ENCODE results near the gene ADGRG7. TPM values are rescaled to one million over a fixed set of nuclear protein-coding genes. Genes with fewer than 3 reads are reported as not detected.

The ADGRG7 gene
- total and polyA plus RNA-seq, 4 donors, result not detected

- Histone ChIP-seq H3K36me3 (ENCODE audit: control insufficient read depth in 4 of 4, insufficient read depth in 4 of 4, low read length in 4 of 4) (peaks cover 4 to 7% (median 6%) of the 10 kb centered on the region in 4 donors), H3K4me3 (peak overlapping the region; percentile 91), H3K4me1 (ENCODE audit: control insufficient read depth in 5 of 5, insufficient read depth in 5 of 5, low read length in 5 of 5) (peaks cover 0 to 21% (median 1%) of the 10 kb centered on the region in 5 donors), H3K9ac (ENCODE audit: insufficient read depth in 1 of 2, low read length in 2 of 2) (peak overlapping the region; percentile 66 to 96), H3K9me3 (ENCODE audit: control insufficient read depth in 4 of 4, insufficient read depth in 3 of 4, low read length in 3 of 4) (no peaks in the 10 kb centered on the region), H3K27ac (ENCODE audit: low read depth in 1 of 2, low read length in 1 of 2) (peak overlapping the region; percentile 94 to 97), H3K27me3 (ENCODE audit: control insufficient read depth in 3 of 3, insufficient read depth in 3 of 3, low read length in 2 of 3) (peaks cover 0 to 12% (median 5%) of the 10 kb centered on the region in 3 donors)
- peak; percentile 74 to 85 (median 78) for DNase-seq
- WGBS, 2 donors, result 0 to 1% methylated on average over 14 to 19 of the region's 23 CpGs
- TF ChIP-seq CTCF (IDR thresholded peaks at IDR 0.05; ENCODE audit: control extremely low read depth, extremely low read depth), result no peak
- ATAC-seq (ENCODE audit: insufficient read depth, low FRiP score), result peak; percentile 19
Observed at GRCh38 chr3:100709842-100710260, 100.5 kb downstream of the ADGRG7 start.

GRCh38 chr3:100710261-100710968, 101.0 kb downstream of the ADGRG7 start:
- peak; percentile 33 to 47 (median 41) for DNase-seq
- peak overlapping the region; percentile 85 for H3K4me3 ChIP-seq
- peaks cover 0 to 21% (median 1%) of the 10 kb centered on the region in 5 donors for H3K4me1 ChIP-seq (ENCODE audit: control insufficient read depth in 5 of 5, insufficient read depth in 5 of 5, low read length in 5 of 5)
- peak overlapping the region; percentile 89 to 94 for H3K27ac ChIP-seq (ENCODE audit: low read depth in 1 of 2, low read length in 1 of 2)
- peaks cover 4 to 10% (median 7%) of the 10 kb centered on the region in 4 donors for H3K36me3 ChIP-seq (ENCODE audit: control insufficient read depth in 4 of 4, insufficient read depth in 4 of 4, low read length in 4 of 4)
- H3K27me3 ChIP-seq (ENCODE audit: control insufficient read depth in 3 of 3, insufficient read depth in 3 of 3, low read length in 2 of 3), result peaks cover 0 to 12% (median 5%) of the 10 kb centered on the region in 3 donors
- peak overlapping the region; percentile 66 to 96 for H3K9ac ChIP-seq (ENCODE audit: insufficient read depth in 1 of 2, low read length in 2 of 2)
- 32% methylated on average over 8 of the region's 8 CpGs for WGBS, 2 donors
- no peaks in the 10 kb centered on the region for H3K9me3 ChIP-seq (ENCODE audit: control insufficient read depth in 4 of 4, insufficient read depth in 3 of 4, low read length in 3 of 4)
- no peak for TF ChIP-seq CTCF (IDR thresholded peaks at IDR 0.05; ENCODE audit: control extremely low read depth, extremely low read depth)
- ATAC-seq (ENCODE audit: insufficient read depth, low FRiP score), result no peak

GRCh38 chr3:100715176-100715575, 105.8 kb downstream of the ADGRG7 start:
- no peak for TF ChIP-seq CTCF (IDR thresholded peaks at IDR 0.05; ENCODE audit: control extremely low read depth, extremely low read depth)
- Histone ChIP-seq H3K4me3 (no peak overlapping the region), H3K4me1 (ENCODE audit: control insufficient read depth in 5 of 5, insufficient read depth in 5 of 5, low read length in 5 of 5) (peaks cover 0 to 19% (median 3%) of the 10 kb centered on the region in 5 donors), H3K9me3 (ENCODE audit: control insufficient read depth in 4 of 4, insufficient read depth in 3 of 4, low read length in 3 of 4) (no peaks in the 10 kb centered on the region), H3K27me3 (ENCODE audit: control insufficient read depth in 3 of 3, insufficient read depth in 3 of 3, low read length in 2 of 3) (no peaks in the 10 kb centered on the region), H3K36me3 (ENCODE audit: control insufficient read depth in 4 of 4, insufficient read depth in 4 of 4, low read length in 4 of 4) (peaks cover 8 to 30% (median 13%) of the 10 kb centered on the region in 4 donors), H3K9ac (ENCODE audit: insufficient read depth in 1 of 2, low read length in 2 of 2) (no peak overlapping the region), H3K27ac (ENCODE audit: low read depth in 1 of 2, low read length in 1 of 2) (no peak overlapping the region)
- DNase-seq (no peak), ATAC-seq (ENCODE audit: insufficient read depth, low FRiP score) (no peak)

Measured in lung (tissue), 12 donors.